Body of pancreas (tissue), 4 donors: ENCODE measurements around the gene NTPCR. TPM values are rescaled to one million over a fixed set of nuclear protein-coding genes. Genes with fewer than 3 reads are reported as not detected.

Experiments used
- ATAC-seq: fragments of 150-250 bp; one replicate; pipeline ENCODE4 v1.9.1; 2016
- DNase-seq, 4 donors: peaks; one replicate each; pipeline ENCODE4 v3.0.0-alpha.2; 2019
- H3K27ac ChIP-seq, 4 donors: fragments of 200-600 bp; sonication (generic); 1 replicate in 3 of 4; 2 replicates in 1 of 4; pipeline versions ENCODE4 v1.5.1 to v1.6.1; 2016 to 2019; ENCODE audit warnings: mild to moderate bottlenecking in 1 of 4, mixed read lengths in 1 of 4, moderate library complexity in 1 of 4
- H3K27me3 ChIP-seq, 2 donors: fragments of 200-600 bp; sonication (generic); one replicate each; pipeline ENCODE4 v1.6.0; 2016; ENCODE audit warnings: mild to moderate bottlenecking in 1 of 2
- H3K36me3 ChIP-seq, 2 donors: fragments of 200-600 bp; sonication (generic); replicated peaks in 1 of 2; 2 replicates each; pipeline ENCODE4 v1.5.1; 2016; ENCODE audit warnings: low read depth in 2 of 2; ENCODE audit not compliant: insufficient read depth in 1 of 2
- H3K4me1 ChIP-seq: fragments of 200-600 bp; sonication (generic); one replicate; pipeline ENCODE4 v1.6.0; 2016
- H3K4me3 ChIP-seq, 2 donors: fragments of 200-600 bp; sonication (generic); 1 replicate in 1 of 2; 2 replicates in 1 of 2; pipeline ENCODE4 v1.5.1; 2016 to 2019
- H3K9me3 ChIP-seq, 3 donors: fragments of 200-600 bp; sonication (generic); 1 replicate in 2 of 3; 2 replicates in 1 of 3; pipeline ENCODE4 v1.5.1; 2016
- CTCF ChIP-seq, 7 experiments: fragments of 450-650 bp in 4 of 7; fragments of 200-600 bp in 3 of 7; sonication (generic) in 3 of 7; IDR thresholded peaks; one replicate each; pipeline ENCODE4 v1.5.1; 2016 to 2019; ENCODE audit warnings: antibody characterized with exemption in 7 of 7
- POLR2A ChIP-seq, 3 donors: fragments of 450-650 bp; IDR thresholded peaks; one replicate each; pipeline ENCODE4 v1.6.1; 2016; ENCODE audit warnings: antibody characterized with exemption in 3 of 3, mild to moderate bottlenecking in 2 of 3
- WGBS, 2 donors: methylation state at CpG; one replicate each; pipeline ENCODE4 v1.1.5; 2017; 5-methylcytosine and 5-hydroxymethylcytosine counted together
- intact Hi-C: fragments of 100-400 bp; cut with DNase I; formaldehyde crosslinking; loops from one replicate; pipeline ENCODE4 v1.15.1; 2023
- total RNA-seq, 2 donors: library from RNA; depleted of rRNA; stranded (reverse); fragments of >200 nt; gene quantifications; one replicate each; pipeline ENCODE4 v1.1.0, GENCODE V29; 2016

Gene NTPCR
- total RNA-seq, 2 donors from 2014 or later: 8.2 to 14.3 TPM

DNA sequence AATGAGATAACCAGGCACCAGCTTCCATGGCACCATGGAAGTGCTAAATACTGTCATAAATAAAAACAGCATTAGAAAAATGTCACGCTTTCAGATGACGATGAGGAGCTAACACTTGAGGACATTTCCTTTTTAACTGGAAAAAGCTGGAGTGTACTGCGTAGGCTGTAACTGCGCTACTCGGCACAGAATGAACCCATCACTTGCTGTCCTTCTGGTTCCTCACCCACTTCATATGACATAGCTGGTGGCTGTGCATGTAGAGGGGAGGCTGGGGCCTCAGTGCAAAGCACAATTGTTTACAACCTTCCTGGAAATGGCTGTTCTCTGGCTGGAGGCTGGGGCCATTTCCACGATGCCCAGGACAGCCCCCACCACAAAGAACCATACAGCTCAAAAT lies 55.7 kb downstream of the NTPCR start:
- no peak for TF ChIP-seq CTCF (IDR thresholded peaks at IDR 0.05)
- DNase-seq: no peak
- ATAC-seq: no peak
- Histone ChIP-seq H3K27me3 (no peaks in the 10 kb centered on the region), H3K36me3 (no peaks in the 10 kb centered on the region), H3K27ac (no peak overlapping the region), H3K4me1 (no peaks in the 10 kb centered on the region), H3K9me3 (no peaks in the 10 kb centered on the region), H3K4me3 (no peak overlapping the region)
- intact Hi-C loops: no loop called here
- 80 to 95% methylated on average over 6 of the region's 6 CpGs for WGBS, 2 donors

DNA sequence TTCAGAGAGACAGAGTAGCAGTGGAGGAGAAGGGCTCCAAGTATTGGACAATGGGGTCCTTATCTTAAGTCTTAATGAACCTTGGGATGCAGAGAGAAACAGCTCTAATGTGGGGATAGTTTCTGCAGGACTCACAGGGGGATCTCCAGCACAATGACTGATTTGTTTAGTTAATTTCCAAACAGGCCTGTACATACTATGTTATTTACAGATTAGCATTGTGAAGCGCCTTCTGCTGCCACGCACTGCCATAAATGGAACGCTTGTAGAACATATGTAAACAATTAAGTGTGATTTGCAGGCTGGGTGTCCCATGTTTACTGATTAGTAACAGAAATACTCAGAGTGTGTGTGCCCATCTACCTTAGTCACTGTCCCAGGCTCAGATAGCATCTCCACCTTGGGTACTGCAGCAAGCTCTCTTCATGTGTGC lies 56.1 kb downstream of the NTPCR start:
- WGBS, 2 donors: 90 to 92% methylated on average over 3 of the region's 3 CpGs
- ATAC-seq: no peak
- no peak for DNase-seq
- intact Hi-C loops: no loop called here
- Histone ChIP-seq H3K4me1 (no peaks in the 10 kb centered on the region), H3K36me3 (no peaks in the 10 kb centered on the region), H3K4me3 (no peak overlapping the region), H3K27ac (no peak overlapping the region), H3K27me3 (no peaks in the 10 kb centered on the region), H3K9me3 (no peaks in the 10 kb centered on the region)
- TF ChIP-seq POLR2A (IDR thresholded peaks at IDR 0.05): no peak
- no peak for TF ChIP-seq CTCF (IDR thresholded peaks at IDR 0.05)

DNA sequence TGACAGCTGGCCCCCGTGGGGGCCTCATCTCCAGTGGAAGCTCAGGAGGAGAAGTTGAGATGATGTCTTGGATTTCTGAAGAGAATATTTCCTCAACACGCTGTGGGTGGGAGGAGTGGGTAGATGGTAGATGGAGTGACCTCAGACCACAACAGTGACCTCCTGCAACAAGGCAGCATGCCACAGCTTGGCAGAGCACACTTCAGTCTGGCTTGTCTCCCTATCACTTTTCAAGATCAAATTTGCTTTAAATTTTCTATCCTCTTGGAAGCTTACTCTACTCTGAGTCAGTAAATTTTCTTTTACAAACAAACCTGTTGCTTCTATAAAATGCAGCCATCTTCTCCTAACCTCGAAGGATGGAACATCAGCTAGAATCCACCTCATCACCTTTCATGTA lies 59.7 kb downstream of the NTPCR start:
- intact Hi-C loops: no loop called here
- ATAC-seq: no peak
- no peaks in the 10 kb centered on the region for H3K4me1 ChIP-seq
- H3K4me3 ChIP-seq: no peak overlapping the region
- H3K27ac ChIP-seq: no peak overlapping the region
- WGBS, 2 donors: 78 to 91% methylated on average over 3 of the region's 3 CpGs
- H3K27me3 ChIP-seq: no peaks in the 10 kb centered on the region
- H3K36me3 ChIP-seq: no peaks in the 10 kb centered on the region
- TF ChIP-seq CTCF (IDR thresholded peaks at IDR 0.05) (no peak), POLR2A (IDR thresholded peaks at IDR 0.05) (no peak)
- no peak for DNase-seq
- H3K9me3 ChIP-seq: no peaks in the 10 kb centered on the region

DNA sequence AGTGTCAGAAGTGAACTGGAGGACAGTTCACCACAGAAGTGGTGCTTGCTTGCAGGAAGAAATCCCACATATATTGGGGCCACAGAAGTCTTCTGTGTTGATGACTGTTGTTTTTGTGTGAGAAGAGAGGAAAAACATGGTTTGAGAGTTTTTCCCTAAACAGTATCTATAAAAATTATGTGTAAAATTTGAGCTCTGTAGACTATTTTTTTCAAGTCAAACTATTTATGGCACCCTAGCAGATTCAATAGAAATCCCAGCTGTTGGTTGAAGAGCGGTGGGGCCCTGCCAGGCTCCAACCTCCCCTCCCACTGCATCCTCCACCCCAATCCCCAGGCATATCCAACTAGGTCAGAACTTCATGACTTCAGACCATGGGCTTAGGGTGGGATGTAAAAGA lies 61.6 kb downstream of the NTPCR start:
- H3K27ac ChIP-seq: no peak overlapping the region
- H3K27me3 ChIP-seq: no peaks in the 10 kb centered on the region
- TF ChIP-seq CTCF (IDR thresholded peaks at IDR 0.05): no peak
- TF ChIP-seq POLR2A (IDR thresholded peaks at IDR 0.05): no peak
- no peak for ATAC-seq
- intact Hi-C loops: no loop called here
- 89 to 100% methylated on average over 1 of the region's 1 CpG for WGBS, 2 donors
- no peak overlapping the region for H3K4me3 ChIP-seq
- H3K4me1 ChIP-seq: peaks cover 6% of the 10 kb centered on the region
- H3K36me3 ChIP-seq: no peaks in the 10 kb centered on the region
- DNase-seq: no peak
- H3K9me3 ChIP-seq: no peaks in the 10 kb centered on the region

GRCh38 chr1:233015965-233016364 lies 65.6 kb downstream of the NTPCR start:
- intact Hi-C loops: no loop called here
- ATAC-seq (peak; percentile 40), DNase-seq (peak in 3 of 4 donors; percentile 29 to 59 (median 49))
- Histone ChIP-seq H3K36me3 (no peaks in the 10 kb centered on the region), H3K9me3 (no peaks in the 10 kb centered on the region), H3K27ac (no peak overlapping the region), H3K4me1 (peaks cover 22% of the 10 kb centered on the region), H3K4me3 (no peak overlapping the region), H3K27me3 (no peaks in the 10 kb centered on the region)
- 37% methylated on average over 2 of the region's 2 CpGs for WGBS, 2 donors
- TF ChIP-seq CTCF (IDR thresholded peaks at IDR 0.05) (no peak), POLR2A (IDR thresholded peaks at IDR 0.05) (no peak)
